ENCODE results near the gene SPATA18. TPM values are rescaled to one million over a fixed set of nuclear protein-coding genes. Genes with fewer than 3 reads are reported as not detected.
"Not testable (repeated sequence)": the region's sequence is repeated elsewhere in the genome, so short reads cannot be mapped to it uniquely, and the experiment has no call there.

The SPATA18 gene
- total RNA-seq, 1 experiment from 2014 or later: not detected

DNA sequence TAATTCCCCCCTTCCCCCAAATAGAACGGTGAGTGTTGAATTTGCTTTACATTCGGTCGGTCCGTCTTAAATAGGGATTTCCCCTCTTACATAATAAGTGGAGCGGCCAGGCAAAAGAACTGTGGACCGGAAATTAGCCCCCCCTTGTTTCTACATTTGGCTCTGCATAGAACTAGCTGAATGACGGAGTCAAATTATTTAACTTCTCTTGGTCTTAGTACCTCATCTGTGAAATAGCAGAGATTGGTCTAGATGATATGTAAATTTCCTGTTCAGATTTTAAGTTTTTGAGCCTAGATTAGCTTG is 1.3 kb downstream of the SPATA18 start:
- DNase-seq (ENCODE audit: low spot score): no peak

DNA sequence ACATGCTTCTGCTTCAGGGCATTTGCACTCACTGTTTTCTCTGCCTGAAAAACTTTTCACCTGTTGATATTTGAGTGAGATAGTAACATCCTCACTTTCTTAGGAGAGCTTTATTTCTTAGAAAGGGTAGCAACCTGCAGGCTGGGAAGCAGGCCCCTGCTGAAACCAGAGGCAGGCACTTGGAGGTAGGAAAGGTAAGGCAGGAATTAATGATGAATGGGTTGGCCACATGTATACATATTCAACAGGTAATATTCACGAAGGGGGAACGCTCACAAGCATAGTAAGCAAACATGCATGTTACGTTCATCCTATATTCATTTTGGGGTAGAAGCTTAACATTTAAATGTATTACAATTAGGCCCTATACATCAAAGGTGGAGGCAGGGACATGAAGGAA is 3.1 kb downstream of the SPATA18 start:
- no peak for DNase-seq (ENCODE audit: low spot score)

DNA sequence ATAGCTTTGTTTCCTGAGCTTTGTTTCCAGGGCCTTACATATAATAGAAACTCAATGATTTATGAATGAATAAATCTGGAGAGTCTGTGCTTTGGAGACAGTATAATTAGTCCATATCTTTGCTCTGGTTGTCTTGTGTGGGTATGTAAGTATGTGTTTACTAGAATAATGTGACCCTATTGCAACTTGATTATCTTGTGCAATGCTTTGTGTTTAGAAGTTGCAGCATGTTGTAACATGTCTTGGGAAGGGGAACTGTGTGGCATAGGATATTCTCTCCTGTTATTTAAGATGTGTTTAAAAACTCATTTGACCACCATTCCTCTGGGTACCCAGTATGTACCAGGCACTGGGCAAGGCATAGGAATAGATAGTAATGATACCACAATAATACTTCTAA is 6.1 kb downstream of the SPATA18 start:
- DNase-seq (ENCODE audit: low spot score): no peak

- DNase-seq (ENCODE audit: low spot score): no peak
These were observed 7.2 kb downstream of the SPATA18 start for GRCh38 chr4:52058275-52058674.

DNA sequence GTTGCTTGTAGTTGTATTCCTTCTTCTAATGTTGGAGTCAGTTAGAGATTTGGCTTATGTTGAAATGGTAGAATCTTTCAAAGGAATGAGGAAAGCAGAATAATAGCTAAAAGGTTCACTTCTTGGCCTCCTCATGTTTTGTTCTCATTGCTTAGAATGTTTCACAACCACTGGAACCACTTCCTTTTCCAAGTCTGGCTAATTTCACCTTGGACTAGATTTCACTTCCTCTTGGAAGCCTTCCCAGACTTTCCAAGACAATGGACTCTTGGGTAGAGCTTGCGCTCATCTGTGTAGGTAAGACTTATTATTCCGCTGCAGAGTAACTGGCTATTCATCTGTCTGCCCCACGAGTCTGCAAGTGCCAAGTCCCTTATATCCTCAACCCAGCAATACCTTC is 8.3 kb downstream of the SPATA18 start:
- peak; percentile 10 for DNase-seq (ENCODE audit: low spot score)

GRCh38 chr4:52069571-52069970 is 18.5 kb downstream of the SPATA18 start:
- no peak for DNase-seq (ENCODE audit: low spot score)

- no peak for DNase-seq (ENCODE audit: low spot score)
These were observed 20.9 kb downstream of the SPATA18 start for GRCh38 chr4:52071791-52072546.

DNA sequence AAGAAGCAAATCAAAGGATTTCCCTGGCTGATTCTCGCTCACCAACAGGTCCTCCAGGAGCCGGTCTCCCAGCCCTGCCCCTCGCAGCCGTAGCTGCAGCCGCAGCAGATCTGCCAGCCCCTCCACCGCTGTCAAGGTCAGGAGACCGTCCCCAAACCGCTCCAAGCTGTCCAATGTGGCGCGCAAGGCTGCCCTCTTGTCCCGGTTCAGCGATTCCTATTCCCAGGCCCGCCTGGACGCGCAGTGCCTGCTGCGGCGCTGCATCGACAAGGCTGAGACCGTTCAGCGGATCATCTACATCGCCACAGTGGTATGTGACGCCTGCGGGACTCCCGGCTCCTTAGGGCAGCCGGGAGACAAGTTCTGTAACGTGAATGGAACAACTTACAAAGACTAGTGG is 25.6 kb downstream of the SPATA18 start:
- DNase-seq (ENCODE audit: low spot score): no peak

DNA sequence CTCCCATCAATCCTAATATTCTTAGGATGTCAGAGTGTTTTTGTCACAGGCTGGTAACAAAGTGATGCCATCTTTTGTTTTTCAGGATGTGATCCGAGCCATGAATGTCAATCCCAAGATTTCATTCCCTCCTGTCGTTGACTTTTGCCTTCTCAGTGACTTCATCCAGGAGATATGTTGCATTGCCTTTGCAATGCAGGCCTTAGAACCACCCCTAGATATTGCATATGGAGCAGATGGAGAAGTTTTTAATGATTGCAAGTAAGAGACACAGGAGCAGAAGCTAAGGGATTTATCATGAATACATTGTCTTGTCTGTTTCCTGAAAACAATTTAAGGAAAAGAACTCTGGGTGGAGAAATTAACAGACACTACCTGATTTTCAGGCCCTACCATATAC is 28.6 kb downstream of the SPATA18 start:
- DNase-seq (ENCODE audit: low spot score): no peak

GRCh38 chr4:52081216-52081615 is 30.1 kb downstream of the SPATA18 start:
- DNase-seq (ENCODE audit: low spot score): no peak

DNA sequence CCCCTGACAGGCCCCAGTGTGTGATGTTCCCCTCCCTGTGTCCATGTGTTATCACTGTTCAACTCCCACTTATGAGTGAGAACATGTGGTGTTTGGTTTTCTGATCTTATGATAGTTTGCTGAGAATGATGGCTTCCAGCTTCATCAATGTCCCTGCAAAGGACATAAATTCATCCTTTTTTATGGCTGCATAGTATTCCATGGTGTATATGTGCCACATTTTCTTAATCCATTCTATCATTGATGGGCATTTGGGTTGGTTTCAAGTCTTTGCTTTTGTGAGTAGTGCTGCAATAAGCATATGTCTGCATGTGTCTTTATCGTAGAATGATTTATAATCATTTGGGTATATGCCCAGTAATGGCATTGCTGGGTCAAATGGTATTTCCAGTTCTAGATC is 35.3 kb downstream of the SPATA18 start:
- not testable (repeated sequence) for DNase-seq (ENCODE audit: low spot score)

DNA sequence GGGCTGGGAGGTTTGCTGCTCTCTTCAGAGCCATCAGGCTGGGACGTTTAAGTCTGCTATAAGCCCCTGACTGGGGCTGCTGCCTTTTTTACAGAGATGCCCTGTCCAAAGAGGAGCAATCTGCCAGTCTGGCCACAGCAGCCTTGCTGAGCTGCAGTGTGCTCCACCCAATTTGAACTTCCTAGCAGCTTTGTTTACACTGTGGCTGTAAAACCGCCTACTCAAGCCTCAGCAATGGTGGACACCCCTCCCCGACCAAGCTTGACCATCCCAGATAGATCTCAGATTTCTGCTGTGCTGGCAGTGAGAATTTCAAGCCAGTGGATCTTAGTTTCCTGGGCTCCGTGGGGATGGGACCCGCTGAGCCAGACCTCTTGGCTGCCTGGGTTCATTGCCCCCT is 40.7 kb downstream of the SPATA18 start:
- no peak for DNase-seq (ENCODE audit: low spot score)

DNA sequence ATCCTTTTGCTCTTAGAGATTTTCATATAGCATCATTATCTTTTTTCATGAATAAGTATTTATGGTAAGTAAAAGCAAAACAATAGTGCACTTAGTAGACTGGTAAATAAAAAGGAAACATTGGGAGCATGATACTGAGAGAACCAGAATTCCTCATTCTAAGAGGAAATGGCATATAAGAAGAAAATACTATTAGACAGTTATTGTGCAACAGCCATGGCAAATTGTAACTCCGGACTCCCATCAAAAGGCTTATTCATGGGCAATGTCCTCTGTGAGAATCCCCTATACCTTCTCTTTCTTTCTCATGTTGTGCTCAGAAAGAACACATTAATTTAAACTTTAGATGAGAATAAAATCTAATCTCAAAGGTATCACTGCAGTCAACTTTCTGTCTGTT is 42.4 kb downstream of the SPATA18 start:
- no peak for DNase-seq (ENCODE audit: low spot score)

- DNase-seq (ENCODE audit: low spot score): no peak
These were observed 43.5 kb downstream of the SPATA18 start for GRCh38 chr4:52094376-52095145.

- DNase-seq (ENCODE audit: low spot score): no peak
These were observed 44.3 kb downstream of the SPATA18 start for GRCh38 chr4:52095374-52095773.

DNA sequence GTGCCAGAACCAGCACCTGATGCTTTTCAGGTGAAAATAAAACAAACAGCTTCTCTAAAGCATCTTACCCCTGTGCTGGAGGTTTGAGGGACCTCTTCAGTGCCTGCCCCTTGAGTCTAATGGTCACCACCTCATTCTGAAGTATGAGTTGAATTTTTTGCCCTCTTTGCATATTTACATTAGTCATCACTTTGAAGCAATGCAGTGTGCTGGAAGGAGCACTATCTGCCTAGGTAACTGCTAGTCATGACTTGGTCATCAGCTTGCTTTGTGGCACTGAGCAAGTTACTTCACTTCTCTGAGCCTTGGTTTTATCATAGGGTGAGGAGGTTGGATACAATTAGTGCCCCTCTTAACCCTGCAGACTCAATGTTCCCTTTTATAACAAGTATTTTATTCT is 44.9 kb downstream of the SPATA18 start:
- no peak for DNase-seq (ENCODE audit: low spot score)

GRCh38 chr4:52098618-52099017 is 47.5 kb downstream of the SPATA18 start:
- no peak for DNase-seq (ENCODE audit: low spot score)

DNA sequence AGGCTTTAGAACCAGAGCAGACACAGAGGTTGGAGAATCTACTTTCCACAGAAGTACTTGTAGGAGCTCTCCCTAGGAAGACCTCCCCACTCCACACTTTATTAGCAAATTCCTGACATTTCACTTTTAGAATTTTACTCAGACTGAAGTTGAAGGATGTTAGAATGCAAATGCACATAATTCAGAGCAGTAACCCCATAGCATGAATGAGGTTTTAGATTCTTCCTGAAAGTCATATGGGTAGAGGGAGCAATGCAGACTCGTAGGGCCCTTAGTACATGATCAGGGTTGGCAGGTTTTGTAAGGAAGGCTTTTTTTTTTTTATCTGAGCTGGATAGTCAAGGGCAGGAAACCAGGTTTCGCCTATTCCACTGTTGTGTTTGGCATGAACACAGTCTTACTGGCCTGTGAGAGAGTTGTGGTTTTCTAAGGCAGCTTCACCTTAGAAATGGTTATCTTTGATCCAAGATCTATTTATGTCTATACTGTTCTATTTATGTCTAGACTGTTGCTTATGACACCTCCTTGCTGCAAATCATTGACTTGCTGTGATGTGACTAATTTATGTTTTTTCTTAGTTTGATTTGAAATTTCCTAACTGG is 48.9 kb downstream of the SPATA18 start:
- no peak for DNase-seq (ENCODE audit: low spot score)

DNA sequence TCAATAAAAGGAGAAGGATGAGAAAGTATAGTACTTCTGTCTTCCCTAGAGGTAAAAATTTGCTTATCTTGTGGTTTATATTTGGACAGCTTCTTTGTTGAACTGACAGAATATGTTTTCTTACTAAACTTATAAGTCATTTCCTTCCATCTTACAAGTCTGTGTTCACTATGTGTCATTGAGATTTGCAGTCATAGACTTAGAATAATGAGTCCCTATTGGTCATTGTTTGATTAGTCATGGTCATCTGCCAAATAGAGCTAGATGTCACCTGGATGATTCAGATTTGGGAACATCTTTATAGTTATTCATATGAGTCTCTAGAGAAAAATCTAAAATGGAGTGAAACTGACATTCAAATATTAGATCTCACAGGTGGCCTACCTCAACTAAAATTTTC is 51.5 kb downstream of the SPATA18 start:
- no peak for DNase-seq (ENCODE audit: low spot score)

- DNase-seq (ENCODE audit: low spot score): no peak
These were observed 52.2 kb downstream of the SPATA18 start for GRCh38 chr4:52103319-52103718.

DNA sequence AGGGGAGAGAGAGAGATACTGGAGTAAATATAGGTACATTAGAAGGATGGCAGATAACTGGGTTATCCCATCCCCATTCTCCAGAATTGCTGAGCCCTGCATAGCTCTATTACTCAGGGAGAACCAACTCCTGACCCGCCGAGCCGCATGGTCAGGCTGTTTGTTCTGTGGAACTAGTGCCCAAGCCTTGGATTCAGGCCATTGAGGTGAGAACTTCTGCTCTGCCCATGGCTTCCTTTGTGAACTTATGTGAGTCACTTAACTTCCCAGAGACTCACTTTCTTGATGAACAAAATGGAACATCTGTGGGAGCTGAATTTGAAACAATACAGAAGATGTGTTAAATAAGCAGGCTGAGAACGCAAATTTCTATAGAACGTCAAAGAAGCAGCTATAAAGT is 54.2 kb downstream of the SPATA18 start:
- DNase-seq (ENCODE audit: low spot score): no peak

DNA sequence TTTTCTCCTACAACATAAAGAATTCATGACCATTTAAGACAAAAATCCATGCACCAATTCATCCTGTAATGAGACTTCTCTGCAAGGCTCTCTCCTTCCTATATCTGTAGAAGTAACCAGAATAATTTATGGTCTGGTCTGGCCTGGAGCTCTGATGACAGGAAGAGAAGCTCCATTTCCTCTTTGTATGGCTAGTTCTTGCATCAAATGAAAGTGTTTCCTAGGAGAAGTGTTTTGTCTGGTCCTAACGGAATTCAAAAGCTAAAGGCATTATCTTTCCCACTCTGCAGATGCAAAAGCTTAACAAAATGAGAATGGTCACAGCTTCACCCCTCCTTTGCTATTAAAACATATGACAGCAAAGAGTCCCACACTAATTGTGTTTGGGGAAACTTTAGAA is 55.1 kb downstream of the SPATA18 start:
- no peak for DNase-seq (ENCODE audit: low spot score)

DNA sequence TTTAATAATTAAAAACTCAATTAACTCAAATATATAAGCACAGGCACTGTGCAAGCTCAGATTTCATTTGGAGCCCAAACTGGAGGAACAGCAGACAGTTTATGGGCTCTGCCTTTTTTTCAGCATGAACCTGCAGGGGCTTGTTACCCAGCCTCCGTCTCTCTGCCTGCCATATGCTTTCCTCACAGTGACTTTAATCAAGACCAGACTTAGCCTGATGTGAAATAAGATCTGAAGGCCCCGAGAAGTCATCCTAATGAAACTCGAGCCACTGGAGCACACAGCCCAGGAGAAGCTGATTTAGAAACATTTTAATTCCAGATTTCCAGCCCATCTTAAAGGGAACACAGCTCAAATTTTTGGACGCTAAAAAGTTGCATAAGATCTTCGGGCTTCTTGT is 55.6 kb downstream of the SPATA18 start:
- DNase-seq (ENCODE audit: low spot score): no peak

Measured in H4 (cell line).